A549 (cell line): ENCODE measurements around the gene TNFAIP6.

ENCODE experiments used
- CBX2 ChIP-seq: fragments of 200-600 bp; sonication (generic); IDR thresholded peaks from 2 replicates; pipeline ENCODE4 v1.6.1; 2016; ENCODE audit warnings: low read depth, mild to moderate bottlenecking, borderline replicate concordance
- NR3C1 ChIP-seq: fragments of >200 bp; sonication (Bioruptor Twin); formaldehyde crosslinking; IDR thresholded peaks from 3 replicates; pipeline ENCODE4 v1.6.1; 2017
- ZFP36 ChIP-seq: fragments of 450-650 bp; IDR thresholded peaks from 2 replicates; pipeline ENCODE4 v1.6.1; 2014; ENCODE audit warnings: borderline replicate concordance; ENCODE audit not compliant: partially characterized antibody

- TF ChIP-seq NR3C1 (no peak), ZFP36 (no peak), CBX2 (no peak)
Measured at GRCh38 chr2:151367571-151367970, 10.2 kb downstream of the TNFAIP6 start.
